HAP-1 (cell line): Measurements from ENCODE around the gene KLC1.

Source experiments
- DNase-seq, 2 experiments: peaks; one replicate each; pipeline ENCODE4 v3.0.0-alpha.2; 2016 to 2020; ENCODE audit warnings: low spot score in 2 of 2
- H3K27me3 ChIP-seq: fragments of 250-450 bp; sonication (Bioruptor Pico); 2 replicates; pipeline ENCODE4 v1.5.1; 2020; ENCODE audit warnings: low read depth, mild to moderate bottlenecking, moderate library complexity
- H3K36me3 ChIP-seq: fragments of 250-450 bp; sonication (Bioruptor Pico); replicated peaks from 2 replicates; pipeline ENCODE4 v1.5.1; 2020; ENCODE audit warnings: mild to moderate bottlenecking
- H3K4me1 ChIP-seq: fragments of 250-450 bp; sonication (Bioruptor Pico); 2 replicates; pipeline ENCODE4 v1.5.1; 2020; ENCODE audit warnings: mild to moderate bottlenecking
- H3K4me3 ChIP-seq: fragments of 250-450 bp; sonication (Bioruptor Pico); 2 replicates; pipeline ENCODE4 v1.5.1; 2020; ENCODE audit warnings: mild to moderate bottlenecking, moderate library complexity
- H3K9me3 ChIP-seq: fragments of 250-450 bp; sonication (Bioruptor Pico); 2 replicates; pipeline ENCODE4 v1.5.1; 2020; ENCODE audit warnings: mild to moderate bottlenecking, moderate library complexity
- in situ Hi-C: fragments of 300-500 bp; cut with MboI; formaldehyde crosslinking; loops from 3 replicates; pipeline ENCODE4 v1.14.3; 2020; ENCODE audit warnings: low sequenced_read_pairs, inconsistent platforms, mixed read lengths

Gene KLC1

GRCh38 chr14:103725001-103725682 lies 96.1 kb downstream of the KLC1 start:
- H3K4me1 ChIP-seq = no peaks in the 10 kb centered on the region
- H3K27me3 ChIP-seq = no peaks in the 10 kb centered on the region
- H3K4me3 ChIP-seq = no peak overlapping the region
- no peak for DNase-seq
- H3K36me3 ChIP-seq = peaks cover 31% of the 10 kb centered on the region
- in situ Hi-C loops = no loop called here
- H3K9me3 ChIP-seq = no peaks in the 10 kb centered on the region

DNA sequence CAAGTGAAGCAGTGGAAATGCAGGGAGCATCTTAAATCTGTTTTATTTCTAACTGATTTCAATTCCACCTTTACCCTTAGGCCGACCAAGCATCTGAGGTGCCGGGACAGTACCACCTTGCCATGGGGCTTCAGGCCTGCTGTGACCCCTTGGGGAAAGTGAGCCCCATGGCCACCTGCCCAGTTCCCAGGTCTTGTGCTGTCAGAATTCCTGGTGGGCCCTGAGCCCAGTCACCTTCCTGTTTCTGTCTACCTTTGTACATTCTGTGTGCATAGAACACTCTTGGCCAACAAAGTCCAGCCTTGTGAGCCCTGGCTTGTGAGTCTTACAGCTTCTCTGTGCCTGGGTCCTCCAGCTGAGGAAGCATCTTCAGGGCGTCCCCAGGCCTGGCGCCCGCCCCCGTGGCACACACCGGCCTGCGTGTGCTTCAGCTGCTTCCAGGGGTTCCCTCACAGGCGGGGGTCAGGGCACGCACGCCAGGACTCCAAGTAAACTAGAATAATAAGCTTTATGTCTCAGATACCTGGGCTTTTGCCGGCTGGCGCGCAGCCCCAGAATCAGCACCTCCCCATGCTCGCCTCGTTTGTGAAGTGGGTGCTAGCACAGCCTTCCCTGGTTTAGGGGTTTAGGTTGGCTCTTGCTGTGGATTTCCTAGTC lies 96.9 kb downstream of the KLC1 start:
- in situ Hi-C loops = no loop called here
- no peak for DNase-seq
- Histone ChIP-seq H3K36me3 (peaks cover 38% of the 10 kb centered on the region), H3K27me3 (no peaks in the 10 kb centered on the region), H3K4me1 (no peaks in the 10 kb centered on the region), H3K4me3 (no peak overlapping the region), H3K9me3 (no peaks in the 10 kb centered on the region)

DNA sequence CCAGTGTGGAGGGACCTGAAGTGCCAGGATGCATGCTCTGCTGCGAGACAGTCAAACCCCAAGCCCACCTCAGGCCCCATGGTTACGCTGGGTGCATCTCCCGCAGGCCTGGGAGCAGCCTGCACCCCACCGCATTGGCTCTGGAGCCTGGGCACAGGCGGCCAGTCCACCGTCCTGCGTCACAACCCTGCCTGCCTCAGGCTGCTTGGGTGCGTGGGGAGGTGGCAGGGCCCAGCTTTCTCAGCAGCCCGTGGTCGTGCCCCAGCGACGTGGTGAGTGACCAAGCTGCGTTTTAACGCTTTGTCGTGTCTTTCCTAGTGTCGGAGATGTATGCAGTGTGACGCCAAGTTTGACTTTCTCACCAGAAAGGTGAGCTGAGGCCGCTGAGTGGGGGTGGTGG lies 97.5 kb downstream of the KLC1 start:
- H3K36me3 ChIP-seq = peaks cover 39% of the 10 kb centered on the region
- no peak overlapping the region for H3K4me3 ChIP-seq
- H3K9me3 ChIP-seq = no peaks in the 10 kb centered on the region
- no peak for DNase-seq
- in situ Hi-C loops = no loop called here
- no peaks in the 10 kb centered on the region for H3K27me3 ChIP-seq
- no peaks in the 10 kb centered on the region for H3K4me1 ChIP-seq

DNA sequence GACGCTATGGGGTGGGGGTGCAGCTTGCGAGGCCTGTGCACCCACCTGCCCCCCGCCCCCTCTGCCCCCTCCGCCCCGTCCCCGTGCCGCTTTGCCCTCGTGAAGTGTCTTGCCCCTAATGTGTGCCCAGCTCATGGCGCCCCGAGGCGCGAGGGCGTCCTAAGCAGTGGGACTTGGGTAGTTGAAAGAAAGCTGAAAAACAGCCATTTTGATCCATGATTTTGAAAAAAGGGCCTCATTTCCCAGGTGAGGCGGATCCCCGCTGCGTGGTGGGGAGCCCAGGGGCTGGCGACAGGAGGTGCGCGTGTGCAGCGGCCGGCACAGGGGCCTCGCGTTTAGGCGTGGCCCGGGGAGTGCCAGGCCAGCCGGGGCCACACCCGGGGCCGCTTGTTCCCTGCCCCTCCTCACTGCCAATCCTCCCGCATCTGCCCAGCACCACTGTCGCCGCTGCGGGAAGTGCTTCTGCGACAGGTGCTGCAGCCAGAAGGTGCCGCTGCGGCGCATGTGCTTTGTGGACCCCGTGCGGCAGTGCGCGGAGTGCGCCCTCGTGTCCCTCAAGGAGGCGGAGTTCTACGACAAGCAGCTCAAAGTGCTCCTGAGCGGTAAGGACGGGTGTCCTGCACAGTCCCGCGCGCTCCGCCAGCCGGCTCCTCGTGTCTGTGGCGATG lies 98.4 kb downstream of the KLC1 start:
- no peaks in the 10 kb centered on the region for H3K27me3 ChIP-seq
- H3K4me1 ChIP-seq = no peaks in the 10 kb centered on the region
- peaks cover 45% of the 10 kb centered on the region for H3K36me3 ChIP-seq
- in situ Hi-C loops = no loop called here
- no peaks in the 10 kb centered on the region for H3K9me3 ChIP-seq
- H3K4me3 ChIP-seq = no peak overlapping the region
- no peak for DNase-seq

DNA sequence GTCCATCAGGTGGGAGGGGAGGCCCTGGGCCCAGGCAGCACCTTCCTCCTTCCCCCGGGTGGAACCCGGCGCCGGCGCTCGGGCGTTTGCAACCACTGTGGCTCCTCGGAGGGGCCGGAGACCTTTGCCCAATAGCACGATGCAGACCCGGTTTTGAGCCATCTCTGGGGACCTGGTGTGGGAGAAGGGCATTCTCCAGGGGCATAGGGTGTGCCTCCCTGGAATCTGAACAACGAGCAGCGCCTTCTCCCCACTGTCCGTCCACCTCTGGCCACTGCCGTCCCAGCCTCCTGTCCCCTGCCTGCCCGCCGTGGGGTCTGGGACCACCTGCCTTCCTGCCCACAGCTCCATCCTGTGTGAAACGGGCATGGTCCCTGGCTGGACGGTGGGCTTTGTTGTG lies 99.1 kb downstream of the KLC1 start:
- no peaks in the 10 kb centered on the region for H3K9me3 ChIP-seq
- H3K4me1 ChIP-seq = no peaks in the 10 kb centered on the region
- in situ Hi-C loops = no loop called here
- H3K27me3 ChIP-seq = no peaks in the 10 kb centered on the region
- DNase-seq = no peak
- no peak overlapping the region for H3K4me3 ChIP-seq
- H3K36me3 ChIP-seq = peaks cover 52% of the 10 kb centered on the region

DNA sequence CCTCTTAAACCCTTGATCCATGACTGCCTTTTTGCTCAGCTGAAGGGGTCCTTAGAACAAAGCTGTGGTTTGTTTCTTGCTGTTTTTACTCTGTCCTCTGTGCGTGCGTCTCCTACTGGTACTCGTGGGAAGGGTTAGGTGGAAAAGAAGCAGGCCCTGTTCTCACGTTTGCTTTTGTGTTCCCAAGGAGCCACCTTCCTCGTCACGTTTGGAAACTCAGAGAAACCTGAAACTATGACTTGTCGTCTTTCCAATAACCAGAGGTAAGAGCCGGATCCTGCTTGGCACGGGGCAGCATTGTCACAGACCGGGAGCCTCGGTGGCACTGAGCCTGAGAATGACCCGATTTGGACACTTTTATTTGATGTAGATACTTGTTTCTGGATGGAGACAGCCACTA lies 99.7 kb downstream of the KLC1 start:
- DNase-seq = no peak
- Histone ChIP-seq H3K36me3 (peaks cover 57% of the 10 kb centered on the region), H3K4me1 (no peaks in the 10 kb centered on the region), H3K9me3 (no peaks in the 10 kb centered on the region), H3K27me3 (no peaks in the 10 kb centered on the region), H3K4me3 (no peak overlapping the region)
- in situ Hi-C loops = no loop called here

GRCh38 chr14:103729496-103730448 lies 100.8 kb downstream of the KLC1 start:
- peaks cover 59% of the 10 kb centered on the region for H3K36me3 ChIP-seq
- DNase-seq = no peak

DNA sequence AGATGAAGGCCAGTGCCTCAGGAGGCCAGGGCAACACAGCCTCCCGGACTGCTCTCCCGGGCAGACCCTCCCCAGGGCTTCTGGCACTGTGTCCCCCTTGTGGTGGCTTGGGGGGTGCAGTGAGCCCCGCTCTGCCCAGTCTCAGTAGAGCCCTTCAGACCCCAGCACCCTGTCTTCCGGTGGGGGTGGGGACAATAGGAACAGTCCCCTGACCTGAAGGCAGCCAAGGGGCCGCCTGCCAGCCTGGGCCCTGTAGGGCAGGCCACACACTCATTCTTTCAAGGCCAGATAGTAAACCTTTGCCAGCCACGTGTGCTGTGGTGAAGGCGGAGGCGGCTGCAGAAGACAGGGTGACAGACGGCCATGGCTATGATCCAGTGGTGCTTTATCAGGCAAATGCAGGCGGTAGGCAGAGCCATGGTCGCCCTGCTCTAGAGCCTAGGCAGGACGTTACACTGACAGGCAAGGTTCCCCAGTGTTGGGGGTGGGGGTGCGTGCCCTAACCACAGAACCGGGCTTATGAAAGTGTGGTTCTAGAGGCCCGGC lies 101.6 kb downstream of the KLC1 start:
- DNase-seq = no peak
- peaks cover 59% of the 10 kb centered on the region for H3K36me3 ChIP-seq
- H3K9me3 ChIP-seq = no peaks in the 10 kb centered on the region
- H3K4me3 ChIP-seq = no peak overlapping the region
- H3K4me1 ChIP-seq = no peaks in the 10 kb centered on the region
- in situ Hi-C loops = no loop called here
- H3K27me3 ChIP-seq = no peaks in the 10 kb centered on the region

More at GRCh38 chr14:103729496-103730448, 100.8 kb downstream of the KLC1 start:
- Histone ChIP-seq H3K4me3 (no peak overlapping the region), H3K4me1 (no peaks in the 10 kb centered on the region), H3K9me3 (no peaks in the 10 kb centered on the region), H3K27me3 (no peaks in the 10 kb centered on the region)
- in situ Hi-C loops = no loop called here

GRCh38 chr14:103731481-103731880 lies 102.5 kb downstream of the KLC1 start:
- no peaks in the 10 kb centered on the region for H3K9me3 ChIP-seq
- no peak for DNase-seq
- no peaks in the 10 kb centered on the region for H3K27me3 ChIP-seq
- H3K4me1 ChIP-seq = no peaks in the 10 kb centered on the region
- H3K36me3 ChIP-seq = peaks cover 50% of the 10 kb centered on the region
- no peak overlapping the region for H3K4me3 ChIP-seq
- in situ Hi-C loops = no loop called here

DNA sequence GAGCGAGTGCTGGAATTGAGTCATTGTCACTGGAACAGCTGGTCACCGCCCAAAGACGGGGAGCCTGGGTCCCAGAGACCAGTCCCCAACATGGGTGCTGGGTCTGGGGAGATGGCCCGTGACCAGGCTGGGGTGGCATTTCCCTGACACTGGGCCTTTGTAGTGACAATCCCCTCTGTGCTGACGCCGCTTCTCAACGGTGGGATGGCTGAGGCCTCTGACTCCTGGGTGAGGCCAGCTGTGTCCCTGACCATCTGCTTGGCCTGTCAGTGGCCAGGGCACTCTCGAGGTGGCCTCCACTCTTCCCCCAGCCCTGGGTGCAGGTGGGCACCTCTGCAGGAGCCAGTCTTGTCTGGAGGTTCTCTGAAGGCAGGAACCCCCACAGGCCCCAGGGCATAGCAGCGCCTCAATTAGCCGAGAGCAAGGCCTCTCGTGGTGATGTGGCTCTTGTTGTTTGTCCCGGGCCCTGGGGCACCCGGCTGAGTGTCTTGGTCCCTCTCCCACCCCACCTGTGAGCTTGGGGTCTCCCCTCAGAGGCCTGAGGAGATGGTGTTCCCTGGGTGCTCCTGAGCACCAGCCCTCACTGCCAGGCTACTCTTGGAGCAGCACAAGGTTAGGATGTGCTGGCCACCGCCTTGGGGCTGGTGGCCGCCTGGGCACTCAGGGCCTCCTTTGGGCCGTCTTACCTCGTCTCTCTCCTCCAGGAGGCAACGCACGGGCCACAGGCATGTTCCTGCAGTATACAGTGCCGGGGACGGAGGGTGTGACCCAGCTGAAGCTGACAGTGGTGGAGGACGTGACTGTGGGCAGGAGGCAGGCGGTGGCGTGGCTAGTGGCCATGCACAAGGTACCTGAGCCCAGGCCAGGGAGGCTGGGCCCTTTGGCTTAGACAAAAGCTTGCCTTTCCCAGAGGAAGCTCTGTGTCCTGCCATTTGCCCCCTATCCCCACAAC lies 103.2 kb downstream of the KLC1 start:
- no peaks in the 10 kb centered on the region for H3K9me3 ChIP-seq
- H3K36me3 ChIP-seq = peaks cover 50% of the 10 kb centered on the region
- in situ Hi-C loops = no loop called here
- H3K27me3 ChIP-seq = no peaks in the 10 kb centered on the region
- DNase-seq = no peak
- no peak overlapping the region for H3K4me3 ChIP-seq
- no peaks in the 10 kb centered on the region for H3K4me1 ChIP-seq

- H3K9me3 ChIP-seq = no peaks in the 10 kb centered on the region
- peaks cover 49% of the 10 kb centered on the region for H3K36me3 ChIP-seq
- no peaks in the 10 kb centered on the region for H3K27me3 ChIP-seq
- no peaks in the 10 kb centered on the region for H3K4me1 ChIP-seq
- in situ Hi-C loops = no loop called here
- no peak for DNase-seq
- no peak overlapping the region for H3K4me3 ChIP-seq
Observed at GRCh38 chr14:103732868-103733620, 104.0 kb downstream of the KLC1 start.

- in situ Hi-C loops = no loop called here
- Histone ChIP-seq H3K36me3 (peaks cover 43% of the 10 kb centered on the region), H3K9me3 (no peaks in the 10 kb centered on the region)
Observed at GRCh38 chr14:103733651-103734050, 104.6 kb downstream of the KLC1 start.

More at GRCh38 chr14:103733651-103734050, 104.6 kb downstream of the KLC1 start:
- no peaks in the 10 kb centered on the region for H3K27me3 ChIP-seq
- no peak for DNase-seq
- H3K4me1 ChIP-seq = no peaks in the 10 kb centered on the region
- no peak overlapping the region for H3K4me3 ChIP-seq
